Ishikawa (cell line): ENCODE measurements around the gene GSTA2.

Experiments
- CEBPB ChIP-seq: IDR thresholded peaks from 2 replicates; pipeline ENCODE4 v1.6.1; 2012
- CREB1 ChIP-seq: IDR thresholded peaks from 2 replicates; pipeline ENCODE4 v1.6.1; 2012; ENCODE audit warnings: low read depth
- EGR1 ChIP-seq: IDR thresholded peaks from 2 replicates; pipeline ENCODE4 v1.6.1; 2012
- EP300 ChIP-seq: IDR thresholded peaks from 2 replicates; pipeline ENCODE4 v1.6.1; 2012; ENCODE audit warnings: borderline replicate concordance
- FOXM1 ChIP-seq: IDR thresholded peaks from 2 replicates; pipeline ENCODE4 v1.6.1; 2012; ENCODE audit warnings: low read depth, borderline replicate concordance
- NFIC ChIP-seq: IDR thresholded peaks from 2 replicates; pipeline ENCODE4 v1.6.1; 2012
- RAD21 ChIP-seq: IDR thresholded peaks from 2 replicates; pipeline ENCODE4 v1.6.1; 2012; ENCODE audit warnings: low read depth
- TAF1 ChIP-seq: IDR thresholded peaks from 2 replicates; pipeline ENCODE4 v1.6.1; 2012; ENCODE audit warnings: low read depth, mild to moderate bottlenecking
- TCF12 ChIP-seq: IDR thresholded peaks from 2 replicates; pipeline ENCODE4 v1.6.1; 2012; ENCODE audit warnings: low read depth
- TEAD4 ChIP-seq: IDR thresholded peaks from 2 replicates; pipeline ENCODE4 v1.6.1; 2012
- YY1 ChIP-seq: IDR thresholded peaks from 2 replicates; pipeline ENCODE4 v1.6.1; 2012; ENCODE audit warnings: low read depth
- ZBTB7A ChIP-seq: IDR thresholded peaks from 2 replicates; pipeline ENCODE4 v1.6.1; 2012; ENCODE audit warnings: low read depth
- TF ChIP-seq, protein P1 (sequence below): IDR thresholded peaks from 2 replicates; pipeline ENCODE4 v1.6.1; 2012
- TF ChIP-seq, protein P2 (sequence below): IDR thresholded peaks from 2 replicates; pipeline ENCODE4 v1.6.1; 2012; ENCODE audit warnings: low read depth, mild to moderate bottlenecking
- TF ChIP-seq, protein P3 (sequence below): IDR thresholded peaks from 2 replicates; pipeline ENCODE4 v1.6.1; 2012

GSTA2 gene

GRCh38 chr6:52759085-52759484 lies 4.2 kb downstream of the GSTA2 start:
- TF ChIP-seq FOXM1 (no peak), ZBTB7A (no peak), CREB1 (no peak), YY1 (no peak), TAF1 (no peak), RAD21 (no peak), EP300 (no peak), EGR1 (no peak), TCF12 (no peak), TEAD4 (no peak), NFIC (no peak), CEBPB (no peak)
- TF ChIP-seq, protein P1, sequence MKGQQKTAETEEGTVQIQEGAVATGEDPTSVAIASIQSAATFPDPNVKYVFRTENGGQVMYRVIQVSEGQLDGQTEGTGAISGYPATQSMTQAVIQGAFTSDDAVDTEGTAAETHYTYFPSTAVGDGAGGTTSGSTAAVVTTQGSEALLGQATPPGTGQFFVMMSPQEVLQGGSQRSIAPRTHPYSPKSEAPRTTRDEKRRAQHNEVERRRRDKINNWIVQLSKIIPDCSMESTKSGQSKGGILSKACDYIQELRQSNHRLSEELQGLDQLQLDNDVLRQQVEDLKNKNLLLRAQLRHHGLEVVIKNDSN, result no peak
- TF ChIP-seq, protein P2, sequence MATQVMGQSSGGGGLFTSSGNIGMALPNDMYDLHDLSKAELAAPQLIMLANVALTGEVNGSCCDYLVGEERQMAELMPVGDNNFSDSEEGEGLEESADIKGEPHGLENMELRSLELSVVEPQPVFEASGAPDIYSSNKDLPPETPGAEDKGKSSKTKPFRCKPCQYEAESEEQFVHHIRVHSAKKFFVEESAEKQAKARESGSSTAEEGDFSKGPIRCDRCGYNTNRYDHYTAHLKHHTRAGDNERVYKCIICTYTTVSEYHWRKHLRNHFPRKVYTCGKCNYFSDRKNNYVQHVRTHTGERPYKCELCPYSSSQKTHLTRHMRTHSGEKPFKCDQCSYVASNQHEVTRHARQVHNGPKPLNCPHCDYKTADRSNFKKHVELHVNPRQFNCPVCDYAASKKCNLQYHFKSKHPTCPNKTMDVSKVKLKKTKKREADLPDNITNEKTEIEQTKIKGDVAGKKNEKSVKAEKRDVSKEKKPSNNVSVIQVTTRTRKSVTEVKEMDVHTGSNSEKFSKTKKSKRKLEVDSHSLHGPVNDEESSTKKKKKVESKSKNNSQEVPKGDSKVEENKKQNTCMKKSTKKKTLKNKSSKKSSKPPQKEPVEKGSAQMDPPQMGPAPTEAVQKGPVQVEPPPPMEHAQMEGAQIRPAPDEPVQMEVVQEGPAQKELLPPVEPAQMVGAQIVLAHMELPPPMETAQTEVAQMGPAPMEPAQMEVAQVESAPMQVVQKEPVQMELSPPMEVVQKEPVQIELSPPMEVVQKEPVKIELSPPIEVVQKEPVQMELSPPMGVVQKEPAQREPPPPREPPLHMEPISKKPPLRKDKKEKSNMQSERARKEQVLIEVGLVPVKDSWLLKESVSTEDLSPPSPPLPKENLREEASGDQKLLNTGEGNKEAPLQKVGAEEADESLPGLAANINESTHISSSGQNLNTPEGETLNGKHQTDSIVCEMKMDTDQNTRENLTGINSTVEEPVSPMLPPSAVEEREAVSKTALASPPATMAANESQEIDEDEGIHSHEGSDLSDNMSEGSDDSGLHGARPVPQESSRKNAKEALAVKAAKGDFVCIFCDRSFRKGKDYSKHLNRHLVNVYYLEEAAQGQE, result no peak
- TF ChIP-seq, protein P3, sequence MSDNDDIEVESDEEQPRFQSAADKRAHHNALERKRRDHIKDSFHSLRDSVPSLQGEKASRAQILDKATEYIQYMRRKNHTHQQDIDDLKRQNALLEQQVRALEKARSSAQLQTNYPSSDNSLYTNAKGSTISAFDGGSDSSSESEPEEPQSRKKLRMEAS, result no peak

DNA sequence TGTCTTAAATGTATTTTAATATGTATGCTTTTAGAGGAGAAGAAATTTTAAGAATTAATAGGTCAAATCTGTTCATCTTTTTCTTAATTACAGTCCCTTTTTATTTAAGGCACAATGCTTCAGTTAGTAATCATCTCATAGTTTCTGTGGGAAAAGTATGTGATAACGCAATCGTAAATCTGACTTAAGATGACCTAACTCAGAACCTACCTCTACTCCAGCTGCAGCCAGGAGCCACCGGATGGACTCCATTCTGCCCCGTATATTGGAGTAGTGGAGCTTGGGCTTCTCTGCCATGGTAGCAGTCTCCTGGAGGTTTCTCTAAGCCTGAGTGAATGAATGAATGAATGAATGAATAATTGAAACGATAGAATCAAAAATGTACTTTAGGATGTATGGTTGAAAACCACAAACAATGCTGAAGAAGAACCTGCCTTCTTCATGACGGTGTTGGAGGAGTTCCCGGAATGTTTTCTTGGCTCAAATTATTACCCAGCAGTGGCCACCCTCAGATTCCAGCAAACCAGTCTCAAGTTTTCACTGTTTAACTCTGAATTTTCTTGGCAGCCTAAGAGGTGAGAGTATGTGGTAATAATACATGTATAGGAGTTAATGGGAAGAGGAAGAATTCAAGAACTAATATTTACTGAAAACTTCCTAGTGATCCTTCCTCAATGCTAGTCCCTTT lies 5.5 kb downstream of the GSTA2 start:
- TF ChIP-seq NFIC, result peak; percentile 70
- 0 out of 2 replicates have a peak, but pooled peaks have one; percentile 25 for TF ChIP-seq TCF12
- peak; percentile 70 for TF ChIP-seq TEAD4

DNA sequence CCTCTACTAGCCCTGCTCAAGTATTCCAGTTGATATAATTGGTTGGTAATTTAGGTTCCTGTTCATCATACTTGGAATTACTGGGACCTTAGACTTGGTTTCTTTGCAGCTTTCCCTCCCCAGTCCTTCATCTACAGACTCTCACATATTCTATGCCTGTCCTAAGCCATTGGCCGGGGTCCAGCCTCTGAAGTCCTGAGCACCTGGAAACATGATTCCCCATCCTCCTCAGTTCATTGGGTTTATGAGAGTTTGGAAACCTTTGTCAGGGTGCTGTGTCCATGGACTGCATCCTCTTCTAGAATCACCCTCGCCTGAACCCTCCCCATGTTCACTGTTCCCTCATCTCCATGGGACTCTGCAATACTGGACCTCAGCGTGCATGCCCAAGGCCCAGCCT lies 8.8 kb downstream of the GSTA2 start:
- TF ChIP-seq EP300 (0 out of 2 replicates have a peak, but pooled peaks have one; percentile 18), NFIC (peak; percentile 62), FOXM1 (no peak)

DNA sequence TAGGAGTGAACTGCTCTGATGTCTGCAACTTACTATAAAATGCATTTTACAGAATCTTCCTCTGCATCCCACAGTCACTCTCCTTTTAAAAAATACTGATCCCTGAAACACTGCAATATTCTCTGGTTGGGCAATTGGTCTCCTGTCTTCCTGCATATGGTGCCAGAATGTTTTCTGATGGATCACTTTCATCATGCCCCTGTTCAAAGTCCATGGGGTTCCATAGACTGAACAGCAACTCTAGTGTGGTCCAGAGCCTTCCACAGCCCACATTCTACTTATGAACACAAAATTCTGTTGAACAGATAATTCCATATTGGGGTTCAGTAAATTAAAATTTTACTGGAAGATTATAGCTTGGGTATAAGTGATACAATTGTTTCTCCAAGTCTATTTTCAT lies 11.0 kb downstream of the GSTA2 start:
- TF ChIP-seq, protein P1, result no peak
- TF ChIP-seq FOXM1 (no peak), CEBPB (no peak)

DNA sequence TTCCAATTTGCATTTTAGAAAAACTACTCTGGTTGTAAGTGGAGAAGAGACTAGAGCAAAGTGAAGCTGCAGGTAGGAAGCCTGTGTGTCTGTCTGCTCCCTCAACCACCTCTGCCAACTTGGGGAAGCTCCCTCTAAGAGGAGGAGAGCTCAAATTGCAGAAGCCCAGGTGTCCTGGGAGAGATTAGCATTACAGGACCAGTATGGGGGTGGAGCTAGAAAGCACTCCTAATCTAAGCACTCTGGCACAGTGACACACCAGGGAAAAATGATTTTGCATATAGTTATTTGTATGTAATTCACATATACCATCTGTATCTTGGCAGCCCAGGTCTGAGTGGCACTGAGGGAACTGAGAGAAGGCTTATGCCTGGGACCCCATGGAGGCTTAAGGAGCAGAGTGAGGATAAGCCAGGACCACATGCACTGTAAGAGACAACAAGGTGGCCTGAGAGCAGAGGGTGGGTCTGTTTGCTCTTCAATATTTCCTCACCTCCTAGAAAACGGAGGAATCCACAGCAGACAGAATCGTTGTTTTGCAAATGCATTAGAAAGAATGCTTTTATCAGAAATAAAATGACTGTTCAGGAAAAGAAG lies 13.6 kb downstream of the GSTA2 start:
- no peak for TF ChIP-seq EP300
- no peak for TF ChIP-seq TCF12
- no peak for TF ChIP-seq TAF1
- no peak for TF ChIP-seq FOXM1
- TF ChIP-seq, protein P2, result no peak
- TF ChIP-seq YY1, result no peak
- no peak for TF ChIP-seq TEAD4
- TF ChIP-seq EGR1, result no peak
- no peak for TF ChIP-seq CEBPB
- TF ChIP-seq, protein P3, result no peak

GRCh38 chr6:52746213-52746612 lies 17.1 kb downstream of the GSTA2 start:
- no peak for TF ChIP-seq FOXM1

- no peak for TF ChIP-seq CREB1
Measured at GRCh38 chr6:52745764-52746201, 17.5 kb downstream of the GSTA2 start.
